ENCODE results near the gene VPS37D. TPM values are rescaled to one million over a fixed set of nuclear protein-coding genes. Genes with fewer than 3 reads are reported as not detected.
"Not testable (repeated sequence)": the region's sequence is repeated elsewhere in the genome, so short reads cannot be mapped to it uniquely, and the experiment has no call there.

VPS37D gene
- total RNA-seq, 4 donors from 2014 or later = 3.9 to 5.6 (median 4.7) TPM

DNA sequence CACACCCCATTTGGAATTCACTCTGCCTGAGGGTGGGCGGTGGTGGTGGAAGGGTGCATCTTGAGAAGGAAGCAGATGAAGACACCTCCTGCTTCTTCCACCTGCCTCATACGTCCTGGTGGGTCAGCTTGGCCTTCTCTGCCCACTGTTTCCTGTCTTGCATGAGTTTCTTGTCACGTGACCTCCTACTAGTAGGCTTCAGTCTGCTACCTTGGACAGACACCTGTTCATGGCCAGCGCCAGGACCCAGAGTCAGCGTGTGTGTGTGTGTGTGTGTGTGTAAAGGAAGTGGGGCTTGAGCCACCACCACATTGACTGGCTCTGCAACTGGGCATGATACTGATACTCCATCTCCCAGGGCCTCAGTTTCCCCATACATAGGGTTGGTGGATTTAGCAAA, 17.1 kb upstream of the VPS37D start:
- no peak for TF ChIP-seq POLR2A (IDR thresholded peaks at IDR 0.05)
- TF ChIP-seq, protein P1, sequence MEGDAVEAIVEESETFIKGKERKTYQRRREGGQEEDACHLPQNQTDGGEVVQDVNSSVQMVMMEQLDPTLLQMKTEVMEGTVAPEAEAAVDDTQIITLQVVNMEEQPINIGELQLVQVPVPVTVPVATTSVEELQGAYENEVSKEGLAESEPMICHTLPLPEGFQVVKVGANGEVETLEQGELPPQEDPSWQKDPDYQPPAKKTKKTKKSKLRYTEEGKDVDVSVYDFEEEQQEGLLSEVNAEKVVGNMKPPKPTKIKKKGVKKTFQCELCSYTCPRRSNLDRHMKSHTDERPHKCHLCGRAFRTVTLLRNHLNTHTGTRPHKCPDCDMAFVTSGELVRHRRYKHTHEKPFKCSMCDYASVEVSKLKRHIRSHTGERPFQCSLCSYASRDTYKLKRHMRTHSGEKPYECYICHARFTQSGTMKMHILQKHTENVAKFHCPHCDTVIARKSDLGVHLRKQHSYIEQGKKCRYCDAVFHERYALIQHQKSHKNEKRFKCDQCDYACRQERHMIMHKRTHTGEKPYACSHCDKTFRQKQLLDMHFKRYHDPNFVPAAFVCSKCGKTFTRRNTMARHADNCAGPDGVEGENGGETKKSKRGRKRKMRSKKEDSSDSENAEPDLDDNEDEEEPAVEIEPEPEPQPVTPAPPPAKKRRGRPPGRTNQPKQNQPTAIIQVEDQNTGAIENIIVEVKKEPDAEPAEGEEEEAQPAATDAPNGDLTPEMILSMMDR (IDR thresholded peaks at IDR 0.05) = no peak
- H3K4me3 ChIP-seq (replicated peaks in 1 of 3) = no peak overlapping the region
- 60 to 67% methylated on average over 5 of the region's 5 CpGs for WGBS, 2 donors
- peaks cover 5 to 8% of the 10 kb centered on the region in 2 donors for H3K4me1 ChIP-seq
- no peaks in the 10 kb centered on the region for H3K27me3 ChIP-seq
- no peaks in the 10 kb centered on the region for H3K9me3 ChIP-seq
- no peaks in the 10 kb centered on the region for H3K36me3 ChIP-seq
- intact Hi-C loops (cut with DNase I) = no loop called here
- no peak overlapping the region for H3K27ac ChIP-seq
- DNase-seq = no peak

DNA sequence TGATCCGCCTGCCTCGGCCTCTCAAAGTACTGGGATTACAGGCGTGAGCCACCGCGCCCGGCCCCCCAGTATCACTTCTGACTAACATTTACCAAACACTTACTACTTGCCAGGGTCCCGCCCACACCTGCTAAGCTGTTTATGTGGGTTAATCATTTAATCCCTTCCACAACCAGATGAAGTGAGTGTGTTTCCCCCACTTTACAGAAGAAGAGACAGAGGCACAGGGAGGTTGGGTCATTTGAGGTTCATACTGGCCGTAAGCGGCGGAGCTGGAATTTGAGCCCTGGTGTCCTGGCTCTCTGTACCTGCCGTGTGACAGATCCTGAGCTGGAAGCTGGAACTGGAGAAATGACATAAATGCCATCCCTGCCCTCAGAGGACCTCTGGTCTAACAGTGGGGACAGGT, 15.1 kb upstream of the VPS37D start:
- no peaks in the 10 kb centered on the region for H3K36me3 ChIP-seq
- H3K4me3 ChIP-seq (replicated peaks in 1 of 3) = no peak overlapping the region
- peaks cover 5 to 6% of the 10 kb centered on the region in 2 donors for H3K4me1 ChIP-seq
- TF ChIP-seq, protein P1 (IDR thresholded peaks at IDR 0.05) = no peak
- TF ChIP-seq POLR2A (IDR thresholded peaks at IDR 0.05) = no peak
- WGBS, 2 donors = 61 to 62% methylated on average over 11 of the region's 11 CpGs
- DNase-seq = no peak
- no peaks in the 10 kb centered on the region for H3K9me3 ChIP-seq
- intact Hi-C loops (cut with DNase I) = no loop called here
- H3K27ac ChIP-seq = no peak overlapping the region
- H3K27me3 ChIP-seq = no peaks in the 10 kb centered on the region

DNA sequence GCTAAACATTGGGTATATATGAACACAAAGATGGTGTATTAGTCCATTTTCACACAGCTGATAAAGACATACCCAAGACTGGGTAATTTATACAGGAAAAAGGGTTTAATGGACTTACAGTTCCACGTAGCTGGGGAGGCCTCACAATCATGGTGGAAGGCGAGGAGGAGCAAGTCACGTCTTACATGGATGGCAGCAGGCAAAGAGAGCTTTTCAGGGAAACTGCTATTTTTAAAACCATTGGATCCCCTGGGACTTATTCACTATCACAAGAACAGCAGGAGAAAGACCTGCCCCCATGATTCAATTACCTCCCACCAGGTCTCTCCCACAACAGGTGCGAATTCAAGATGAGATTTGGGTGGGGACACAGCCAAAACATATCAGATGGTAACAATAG, 12.3 kb upstream of the VPS37D start:
- H3K27ac ChIP-seq; DNase-seq; H3K27me3 ChIP-seq; H3K4me3 ChIP-seq (replicated peaks in 1 of 3); H3K36me3 ChIP-seq; H3K9me3 ChIP-seq; intact Hi-C loops (cut with DNase I); H3K4me1 ChIP-seq: not testable (repeated sequence)
- 86 to 87% methylated on average over 4 of the region's 4 CpGs for WGBS, 2 donors

DNA sequence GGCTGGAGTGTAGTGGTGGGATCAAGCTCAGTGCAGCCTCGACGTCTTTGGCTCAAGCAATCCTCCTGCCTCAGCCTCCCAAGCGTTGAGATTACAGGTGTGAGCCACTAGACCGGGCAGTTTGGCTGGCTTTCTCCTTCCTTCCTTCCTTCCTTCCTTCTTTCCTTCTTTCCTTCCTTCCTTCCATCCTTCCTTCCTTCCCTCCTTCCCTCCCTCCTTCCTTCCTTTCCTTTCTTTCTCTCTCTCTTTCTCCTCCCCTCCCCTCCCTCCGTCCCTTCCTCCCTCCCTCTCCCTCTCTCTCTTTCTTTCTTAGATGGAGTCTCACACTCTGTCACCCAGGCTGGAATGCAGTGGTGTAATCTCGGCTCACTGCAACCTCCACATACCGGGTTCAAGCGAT, 7.6 kb upstream of the VPS37D start:
- DNase-seq = no peak
- Histone ChIP-seq H3K4me1 (no peaks in the 10 kb centered on the region), H3K9me3 (no peaks in the 10 kb centered on the region), H3K36me3 (no peaks in the 10 kb centered on the region), H3K27ac (no peak overlapping the region), H3K27me3 (no peaks in the 10 kb centered on the region), H3K4me3 (replicated peaks in 1 of 3) (no peak overlapping the region)
- intact Hi-C loops (cut with DNase I) = no loop called here
- TF ChIP-seq POLR2A (IDR thresholded peaks at IDR 0.05) = no peak
- TF ChIP-seq, protein P1 (IDR thresholded peaks at IDR 0.05) = no peak
- WGBS, 2 donors = 71 to 76% methylated on average over 8 of the region's 8 CpGs

DNA sequence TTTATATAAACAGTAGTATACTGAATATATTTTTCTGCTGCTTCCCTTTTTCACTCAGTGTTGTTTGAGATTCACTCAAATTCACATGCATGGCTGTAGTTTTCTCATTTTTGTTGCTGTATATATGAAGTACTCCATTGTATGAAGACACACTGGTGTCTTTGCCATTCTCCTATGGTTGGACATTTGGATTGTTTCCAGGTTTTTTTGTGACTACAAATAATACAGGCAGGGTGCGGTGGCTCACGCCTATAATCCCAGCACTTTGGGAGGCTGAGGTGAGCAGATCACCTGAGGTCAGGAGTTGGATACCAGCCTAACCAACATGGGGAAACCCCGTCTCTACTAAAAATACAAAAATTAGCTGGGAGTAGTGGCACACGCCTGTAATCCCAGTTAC, 7.0 kb upstream of the VPS37D start:
- H3K4me3 ChIP-seq (replicated peaks in 1 of 3); H3K36me3 ChIP-seq; intact Hi-C loops (cut with DNase I); H3K4me1 ChIP-seq; DNase-seq; H3K9me3 ChIP-seq; H3K27me3 ChIP-seq; H3K27ac ChIP-seq: not testable (repeated sequence)
- WGBS, 2 donors = 42 to 63% methylated on average over 4 of the region's 4 CpGs

DNA sequence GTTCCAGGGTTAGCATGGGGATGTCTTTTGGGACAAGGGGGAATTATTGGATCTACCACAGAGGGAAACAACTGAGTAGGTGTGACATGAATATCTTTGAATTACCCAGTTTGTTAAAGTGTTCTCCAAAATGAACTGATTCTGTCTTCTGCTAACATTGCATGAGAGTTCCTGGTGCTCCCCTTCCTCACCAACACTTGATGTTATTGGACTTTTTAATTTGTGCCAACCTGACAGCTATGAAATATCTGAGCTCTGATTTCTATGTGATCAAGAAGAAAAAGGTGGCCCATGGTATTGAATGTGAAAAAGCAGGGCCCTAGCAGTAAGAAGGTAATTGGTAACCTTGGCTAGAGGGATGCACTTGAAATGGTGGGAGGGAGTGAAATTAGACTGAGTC, 4.6 kb upstream of the VPS37D start:
- no peaks in the 10 kb centered on the region for H3K27me3 ChIP-seq
- DNase-seq = no peak
- H3K36me3 ChIP-seq = no peaks in the 10 kb centered on the region
- no peak overlapping the region for H3K4me3 ChIP-seq (replicated peaks in 1 of 3)
- no peaks in the 10 kb centered on the region for H3K9me3 ChIP-seq
- H3K27ac ChIP-seq = no peak overlapping the region
- no peak for TF ChIP-seq POLR2A (IDR thresholded peaks at IDR 0.05)
- TF ChIP-seq, protein P1 (IDR thresholded peaks at IDR 0.05) = no peak
- intact Hi-C loops (cut with DNase I) = no loop called here
- H3K4me1 ChIP-seq = no peaks in the 10 kb centered on the region
